ENCODE measurements around the gene RELT. TPM values are rescaled to one million over a fixed set of nuclear protein-coding genes. Genes with fewer than 3 reads are reported as not detected.

RELT gene
- total RNA-seq, 2 donors from 2014 or later, result 139 to 169 TPM

GRCh38 chr11:73393479-73394415, 17.5 kb downstream of the RELT start:
- H3K4me1 Mint-ChIP-seq, result peaks cover 11% of the 10 kb centered on the region
- H3K4me3 Mint-ChIP-seq, result peak overlapping the region; percentile 49
- H3K27ac Mint-ChIP-seq, result peak overlapping the region; percentile 89
- ATAC-seq (peak; percentile 63), DNase-seq (peak; percentile 35 to 56 (median 35))
- no peaks in the 10 kb centered on the region for H3K36me3 Mint-ChIP-seq (ENCODE audit: low read depth)
- no peaks in the 10 kb centered on the region for H3K9me3 ChIP-seq (ENCODE audit: control insufficient read depth, low read length, poor library complexity, severe bottlenecking)
- no peaks in the 10 kb centered on the region for H3K27me3 Mint-ChIP-seq

- Mint-ChIP-seq H3K27me3 (no peaks in the 10 kb centered on the region), H3K4me1 (peaks cover 12% of the 10 kb centered on the region), H3K36me3 (ENCODE audit: low read depth) (no peaks in the 10 kb centered on the region), H3K4me3 (no peak overlapping the region), H3K27ac (peak overlapping the region; percentile 89)
- no peak for ATAC-seq
- H3K9me3 ChIP-seq (ENCODE audit: control insufficient read depth, low read length, poor library complexity, severe bottlenecking), result no peaks in the 10 kb centered on the region
- DNase-seq, result no peak
Measured at GRCh38 chr11:73394416-73395296, 18.5 kb downstream of the RELT start.

- no peaks in the 10 kb centered on the region for H3K36me3 Mint-ChIP-seq (ENCODE audit: low read depth)
- H3K27me3 Mint-ChIP-seq, result no peaks in the 10 kb centered on the region
- peaks cover 9% of the 10 kb centered on the region for H3K4me1 Mint-ChIP-seq
- H3K4me3 Mint-ChIP-seq, result peak overlapping the region; percentile 15
- H3K9me3 ChIP-seq (ENCODE audit: control insufficient read depth, low read length, poor library complexity, severe bottlenecking), result no peaks in the 10 kb centered on the region
- DNase-seq (no peak), ATAC-seq (no peak)
- H3K27ac Mint-ChIP-seq, result peak overlapping the region; percentile 89
Measured at GRCh38 chr11:73395297-73396208, 19.4 kb downstream of the RELT start.

- H3K27me3 Mint-ChIP-seq, result no peaks in the 10 kb centered on the region
- no peaks in the 10 kb centered on the region for H3K36me3 Mint-ChIP-seq (ENCODE audit: low read depth)
- DNase-seq (no peak), ATAC-seq (no peak)
- no peaks in the 10 kb centered on the region for H3K9me3 ChIP-seq (ENCODE audit: control insufficient read depth, low read length, poor library complexity, severe bottlenecking)
- peak overlapping the region; percentile 89 for H3K27ac Mint-ChIP-seq
- peak overlapping the region; percentile 50 for H3K4me3 Mint-ChIP-seq
- peaks cover 11% of the 10 kb centered on the region for H3K4me1 Mint-ChIP-seq
Measured at GRCh38 chr11:73396251-73396930, 20.2 kb downstream of the RELT start.

- ATAC-seq, result no peak
- Mint-ChIP-seq H3K4me3 (peak overlapping the region; percentile 50), H3K4me1 (peaks cover 11% of the 10 kb centered on the region), H3K27ac (peak overlapping the region; percentile 89), H3K36me3 (ENCODE audit: low read depth) (no peaks in the 10 kb centered on the region), H3K27me3 (no peaks in the 10 kb centered on the region)
- H3K9me3 ChIP-seq (ENCODE audit: control insufficient read depth, low read length, poor library complexity, severe bottlenecking), result no peaks in the 10 kb centered on the region
- no peak for DNase-seq
Measured at GRCh38 chr11:73396985-73397384, 20.8 kb downstream of the RELT start.

GRCh38 chr11:73397468-73398131, 21.4 kb downstream of the RELT start:
- peak overlapping the region; percentile 77 for H3K4me3 Mint-ChIP-seq
- H3K36me3 Mint-ChIP-seq (ENCODE audit: low read depth), result no peaks in the 10 kb centered on the region
- H3K9me3 ChIP-seq (ENCODE audit: control insufficient read depth, low read length, poor library complexity, severe bottlenecking), result no peaks in the 10 kb centered on the region
- H3K27ac Mint-ChIP-seq, result peak overlapping the region; percentile 89
- ATAC-seq (no peak), DNase-seq (no peak)
- peaks cover 11% of the 10 kb centered on the region for H3K4me1 Mint-ChIP-seq
- H3K27me3 Mint-ChIP-seq, result no peaks in the 10 kb centered on the region

GRCh38 chr11:73398132-73398526, 21.9 kb downstream of the RELT start:
- DNase-seq, result no peak
- Mint-ChIP-seq H3K4me3 (peak overlapping the region; percentile 59), H3K27ac (peak overlapping the region; percentile 89), H3K36me3 (ENCODE audit: low read depth) (no peaks in the 10 kb centered on the region), H3K4me1 (peaks cover 11% of the 10 kb centered on the region), H3K27me3 (no peaks in the 10 kb centered on the region)
- no peak for ATAC-seq
- H3K9me3 ChIP-seq (ENCODE audit: control insufficient read depth, low read length, poor library complexity, severe bottlenecking), result no peaks in the 10 kb centered on the region

- no peak for DNase-seq
- Mint-ChIP-seq H3K27me3 (no peaks in the 10 kb centered on the region), H3K4me3 (peak overlapping the region; percentile 59), H3K4me1 (peaks cover 11% of the 10 kb centered on the region), H3K27ac (peak overlapping the region; percentile 89), H3K36me3 (ENCODE audit: low read depth) (no peaks in the 10 kb centered on the region)
- ATAC-seq, result no peak
- H3K9me3 ChIP-seq (ENCODE audit: control insufficient read depth, low read length, poor library complexity, severe bottlenecking), result no peaks in the 10 kb centered on the region
Measured at GRCh38 chr11:73398721-73399120, 22.5 kb downstream of the RELT start.

- peaks cover 11% of the 10 kb centered on the region for H3K4me1 Mint-ChIP-seq
- no peak overlapping the region for H3K4me3 Mint-ChIP-seq
- peak; percentile 5 for ATAC-seq
- H3K27me3 Mint-ChIP-seq, result no peaks in the 10 kb centered on the region
- H3K9me3 ChIP-seq (ENCODE audit: control insufficient read depth, low read length, poor library complexity, severe bottlenecking), result no peaks in the 10 kb centered on the region
- DNase-seq, result no peak
- H3K36me3 Mint-ChIP-seq (ENCODE audit: low read depth), result no peaks in the 10 kb centered on the region
- H3K27ac Mint-ChIP-seq, result peak overlapping the region; percentile 89
Measured at GRCh38 chr11:73399159-73399590, 23.0 kb downstream of the RELT start.

- peaks cover 11% of the 10 kb centered on the region for H3K4me1 Mint-ChIP-seq
- H3K9me3 ChIP-seq (ENCODE audit: control insufficient read depth, low read length, poor library complexity, severe bottlenecking), result no peaks in the 10 kb centered on the region
- ATAC-seq (peak; percentile 5), DNase-seq (no peak)
- no peaks in the 10 kb centered on the region for H3K27me3 Mint-ChIP-seq
- no peaks in the 10 kb centered on the region for H3K36me3 Mint-ChIP-seq (ENCODE audit: low read depth)
- no peak overlapping the region for H3K4me3 Mint-ChIP-seq
- peak overlapping the region; percentile 89 for H3K27ac Mint-ChIP-seq
Measured at GRCh38 chr11:73399636-73400035, 23.4 kb downstream of the RELT start.

GRCh38 chr11:73400293-73400692, 24.1 kb downstream of the RELT start:
- H3K9me3 ChIP-seq (ENCODE audit: control insufficient read depth, low read length, poor library complexity, severe bottlenecking), result no peaks in the 10 kb centered on the region
- peak; percentile 6 for ATAC-seq
- no peaks in the 10 kb centered on the region for H3K36me3 Mint-ChIP-seq (ENCODE audit: low read depth)
- peak overlapping the region; percentile 89 for H3K27ac Mint-ChIP-seq
- peaks cover 13% of the 10 kb centered on the region for H3K4me1 Mint-ChIP-seq
- H3K4me3 Mint-ChIP-seq, result no peak overlapping the region
- no peaks in the 10 kb centered on the region for H3K27me3 Mint-ChIP-seq
- DNase-seq, result no peak

Measured in T-helper 17 cell (primary cell).